ENCODE data around the gene ZNF225.
"Not testable (repeated sequence)": the region's sequence is repeated elsewhere in the genome, so short reads cannot be mapped to it uniquely, and the experiment has no call there.

ZNF225 gene

GRCh38 chr19:44113138-44113783, at the start of gene ZNF225:
Gene ZNF225 (plus strand): TSS chr19:44113399. CDS start chr19:44115828, 2,429 bp downstream.
- DNase-seq, result peak; percentile 71

GRCh38 chr19:44066305-44066704, 46.9 kb upstream of the ZNF225 start:
- DNase-seq, result no peak

- DNase-seq, result no peak
Observed at GRCh38 chr19:44069415-44069814, 43.8 kb upstream of the ZNF225 start.

- no peak for DNase-seq
Observed at GRCh38 chr19:44071824-44072542, 41.2 kb upstream of the ZNF225 start, which contains the start of gene ZNF284. Gene ZNF284 (plus strand): TSS chr19:44072159. CDS start chr19:44076390, 4,231 bp downstream.

GRCh38 chr19:44072543-44073401, 40.4 kb upstream of the ZNF225 start:
- no peak for DNase-seq

- DNase-seq, result no peak
Observed at GRCh38 chr19:44076325-44076724, 36.9 kb upstream of the ZNF225 start.

GRCh38 chr19:44092108-44092507, 21.1 kb upstream of the ZNF225 start:
- DNase-seq, result no peak

- peak; percentile 84 for DNase-seq
Observed at GRCh38 chr19:44093931-44094765, 19.1 kb upstream of the ZNF225 start, which contains the start of gene ZNF224. Gene ZNF224 (plus strand): TSS chr19:44094361. CDS start chr19:44097874, 3,513 bp downstream.

GRCh38 chr19:44107751-44108150, 5.4 kb upstream of the ZNF225 start:
- no peak for DNase-seq

GRCh38 chr19:44109458-44109857, 3.7 kb upstream of the ZNF225 start:
- no peak for DNase-seq

- DNase-seq, result no peak
Observed at GRCh38 chr19:44111910-44112463, 1.2 kb upstream of the ZNF225 start.

- no peak for DNase-seq
Observed at GRCh38 chr19:44112802-44113137, 429 bp upstream of the ZNF225 start.

GRCh38 chr19:44113784-44114390, 688 bp downstream of the ZNF225 start:
- no peak for DNase-seq

- not testable (repeated sequence) for DNase-seq
Observed at GRCh38 chr19:44121162-44121561, 8.0 kb downstream of the ZNF225 start.

GRCh38 chr19:44131955-44132354, 18.8 kb downstream of the ZNF225 start:
- DNase-seq, result no peak

- DNase-seq, result no peak
Observed at GRCh38 chr19:44141191-44142058, 28.2 kb downstream of the ZNF225 start, which contains the start of gene ZNF234. Gene ZNF234 (plus strand): TSS chr19:44141554. CDS start chr19:44144633, 3,079 bp downstream.

- DNase-seq, result no peak
Observed at GRCh38 chr19:44142059-44142433, 28.8 kb downstream of the ZNF225 start.

- no peak for DNase-seq
Observed at GRCh38 chr19:44149776-44150175, 36.6 kb downstream of the ZNF225 start.

GRCh38 chr19:44151491-44151890, 38.3 kb downstream of the ZNF225 start:
- DNase-seq, result no peak

GRCh38 chr19:44156475-44156874, 43.3 kb downstream of the ZNF225 start:
- DNase-seq, result no peak

- no peak for DNase-seq
Observed at GRCh38 chr19:44163789-44164188, 50.6 kb downstream of the ZNF225 start.
